Esophagus muscularis mucosa (tissue), 3 donors: ENCODE data around the gene EDC3.
"Not testable (repeated sequence)": the region's sequence is repeated elsewhere in the genome, so short reads cannot be mapped to it uniquely, and the experiment has no call there.

ENCODE experiments used
- CTCF ChIP-seq, 3 experiments: fragments of 200-600 bp in 2 of 3; fragments of 450-650 bp in 1 of 3; sonication (generic) in 2 of 3; IDR thresholded peaks; one replicate each; pipeline ENCODE4 v1.5.1; 2017 to 2019; ENCODE audit warnings: antibody characterized with exemption in 3 of 3, mild to moderate bottlenecking in 2 of 3, moderate library complexity in 1 of 3
- POLR2AphosphoS5 ChIP-seq, 2 donors: sonication (generic); formaldehyde crosslinking; IDR thresholded peaks; one replicate each; pipeline ENCODE4 v1.6.1; 2017; ENCODE audit warnings: antibody characterized with exemption in 2 of 2

- TF ChIP-seq POLR2AphosphoS5, CTCF (IDR thresholded peaks at IDR 0.05): not testable (repeated sequence)
Observed at GRCh38 chr15:74728699-74729098, 32.9 kb upstream of the EDC3 start.
